HL-60/S4 treated with retinoic acid at 250 ng/mL for 4 days and 3 days (cell line): Measurements from ENCODE around the gene HMGA1.

Experiments
- in situ Hi-C: fragments of 300-500 bp; cut with MboI; formaldehyde crosslinking; loops from 2 replicates; pipeline ENCODE4 v1.7.0; 2022; ENCODE audit warnings: low sequenced_read_pairs

HMGA1 gene, protein sequence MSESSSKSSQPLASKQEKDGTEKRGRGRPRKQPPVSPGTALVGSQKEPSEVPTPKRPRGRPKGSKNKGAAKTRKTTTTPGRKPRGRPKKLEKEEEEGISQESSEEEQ

DNA sequence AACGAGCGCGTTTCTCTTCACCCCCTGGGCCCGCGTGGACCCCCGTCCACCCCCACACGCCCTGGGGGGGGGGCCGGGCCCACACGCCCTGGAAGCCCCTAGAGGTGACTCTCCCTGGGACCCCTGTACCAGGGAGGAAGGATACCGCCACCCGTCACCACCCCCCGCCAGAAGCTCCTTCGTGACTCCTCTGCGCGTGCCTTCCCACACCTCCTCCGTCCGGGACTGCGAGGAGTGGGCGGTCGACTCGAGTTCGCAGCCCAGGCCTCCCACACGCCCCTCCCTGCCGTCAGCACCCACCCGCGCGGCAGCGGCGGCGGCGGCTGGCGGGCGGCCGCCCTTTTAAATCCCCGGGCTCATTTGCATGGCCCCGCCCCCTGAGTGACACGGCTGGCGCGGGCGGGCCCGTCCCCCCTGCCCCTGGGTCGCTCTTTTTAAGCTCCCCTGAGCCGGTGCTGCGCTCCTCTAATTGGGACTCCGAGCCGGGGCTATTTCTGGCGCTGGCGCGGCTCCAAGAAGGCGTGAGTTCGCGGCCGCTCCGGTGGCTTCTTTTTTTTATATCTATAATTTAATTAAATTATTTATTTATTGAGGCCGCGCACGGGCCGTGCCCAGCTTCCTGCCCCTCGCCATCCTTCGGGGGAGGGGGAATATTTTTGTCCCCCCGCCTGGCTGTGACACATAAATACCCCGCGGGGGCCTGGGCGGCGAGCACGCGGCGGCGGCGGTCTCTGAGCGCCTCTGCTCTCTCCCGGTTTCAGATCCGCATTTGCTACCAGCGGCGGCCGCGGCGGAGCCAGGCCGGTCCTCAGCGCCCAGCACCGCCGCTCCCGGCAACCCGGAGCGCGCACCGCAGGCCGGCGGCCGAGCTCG, at the start of gene HMGA1:
TSS of gene HMGA1 (plus strand) at position 431 of the 873 bp plus-strand sequence. CDS start 3,908 bp downstream, outside the sequence.
- in situ Hi-C loops, result no loop called here

- in situ Hi-C loops, result no loop called here
Measured at GRCh38 chr6:34189806-34190503, 46.7 kb upstream of the HMGA1 start.

DNA sequence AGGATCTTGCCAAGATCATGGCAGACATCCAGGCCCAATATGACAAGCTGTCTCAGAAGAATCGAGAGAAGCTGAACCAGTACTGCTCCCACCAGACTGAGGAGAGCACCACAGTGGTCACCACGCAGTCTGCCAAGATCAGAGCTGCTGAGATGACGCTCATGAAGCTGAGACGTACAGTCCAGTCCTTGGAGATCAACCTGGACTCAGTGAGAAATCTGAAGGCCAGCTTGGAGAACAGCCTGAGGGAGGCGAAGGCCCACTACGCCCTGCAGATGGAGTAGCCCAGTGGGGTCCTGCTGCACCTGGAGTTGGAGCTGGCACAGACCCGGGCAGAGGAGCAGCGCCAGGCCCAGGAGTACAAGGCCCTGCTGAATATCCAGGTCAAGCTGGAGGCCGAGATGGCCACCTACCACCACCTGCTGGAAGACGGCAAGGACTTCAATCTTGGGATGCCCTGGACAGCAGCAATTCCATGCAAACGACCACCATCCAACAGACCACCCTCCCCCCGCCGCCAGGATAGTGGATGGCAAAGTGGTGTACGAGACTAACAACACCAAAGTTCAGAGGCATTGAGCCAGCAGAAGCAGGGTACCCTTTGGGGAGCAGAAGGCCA, 46.1 kb upstream of the HMGA1 start:
- in situ Hi-C loops, result no loop called here

- in situ Hi-C loops, result no loop called here
Measured at GRCh38 chr6:34194772-34195171, 41.9 kb upstream of the HMGA1 start.

DNA sequence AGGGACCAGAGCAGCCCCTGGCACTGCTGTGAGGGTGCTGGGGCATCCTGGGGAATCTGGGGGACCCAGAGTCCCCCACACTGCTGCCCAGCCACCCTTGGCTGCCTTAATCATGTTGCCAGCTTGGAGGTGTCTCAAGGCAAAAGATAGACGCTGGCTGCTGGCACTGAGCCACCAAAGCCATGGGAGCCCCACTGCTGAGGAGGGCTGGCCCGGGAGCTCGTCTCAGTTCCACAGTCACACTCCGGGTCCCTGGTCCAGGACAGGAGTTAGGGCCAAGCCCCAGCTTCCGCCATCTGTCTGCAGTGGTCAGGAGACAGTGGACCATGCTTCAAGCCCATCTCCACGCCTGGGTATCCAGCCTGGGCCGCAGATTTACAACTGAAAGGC, 41.0 kb upstream of the HMGA1 start:
- in situ Hi-C loops, result no loop called here

DNA sequence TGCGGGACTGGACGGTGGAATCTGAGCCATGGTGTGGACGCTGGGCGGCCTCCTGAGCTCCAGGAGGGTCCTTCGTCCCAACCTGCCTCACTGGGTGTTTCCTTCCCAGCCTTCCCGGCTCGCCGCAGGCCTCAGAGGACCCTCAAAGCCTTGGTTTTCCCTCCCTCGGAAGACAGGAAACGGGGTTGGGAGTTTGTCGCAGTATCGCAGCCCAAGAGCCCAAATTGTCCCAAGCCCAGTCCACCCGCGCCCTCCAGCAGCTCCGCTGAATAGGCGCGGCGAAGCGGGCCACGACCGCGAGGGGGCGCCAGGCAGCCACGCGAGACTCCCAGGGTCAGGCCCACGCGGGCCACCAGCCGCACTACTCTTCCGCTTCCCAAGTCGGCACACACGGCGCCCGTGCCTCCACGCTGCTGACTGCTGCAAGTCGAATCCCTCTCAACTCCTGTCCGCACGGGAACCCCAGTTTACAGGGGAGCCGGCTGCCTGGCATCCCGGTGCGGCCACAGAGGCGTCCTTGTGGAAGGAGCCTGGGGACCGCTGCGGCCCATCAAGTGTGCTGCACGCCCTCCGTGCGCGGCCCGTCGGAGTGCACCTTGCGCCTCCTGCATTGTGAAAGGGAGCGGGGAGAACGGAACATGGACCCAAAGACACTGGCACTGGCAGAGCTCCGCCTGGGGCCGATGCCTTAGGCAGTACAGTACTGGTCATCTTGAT, 40.4 kb upstream of the HMGA1 start:
- in situ Hi-C loops, result no loop called here

- in situ Hi-C loops, result no loop called here
Measured at GRCh38 chr6:34196833-34197195, 39.9 kb upstream of the HMGA1 start.

DNA sequence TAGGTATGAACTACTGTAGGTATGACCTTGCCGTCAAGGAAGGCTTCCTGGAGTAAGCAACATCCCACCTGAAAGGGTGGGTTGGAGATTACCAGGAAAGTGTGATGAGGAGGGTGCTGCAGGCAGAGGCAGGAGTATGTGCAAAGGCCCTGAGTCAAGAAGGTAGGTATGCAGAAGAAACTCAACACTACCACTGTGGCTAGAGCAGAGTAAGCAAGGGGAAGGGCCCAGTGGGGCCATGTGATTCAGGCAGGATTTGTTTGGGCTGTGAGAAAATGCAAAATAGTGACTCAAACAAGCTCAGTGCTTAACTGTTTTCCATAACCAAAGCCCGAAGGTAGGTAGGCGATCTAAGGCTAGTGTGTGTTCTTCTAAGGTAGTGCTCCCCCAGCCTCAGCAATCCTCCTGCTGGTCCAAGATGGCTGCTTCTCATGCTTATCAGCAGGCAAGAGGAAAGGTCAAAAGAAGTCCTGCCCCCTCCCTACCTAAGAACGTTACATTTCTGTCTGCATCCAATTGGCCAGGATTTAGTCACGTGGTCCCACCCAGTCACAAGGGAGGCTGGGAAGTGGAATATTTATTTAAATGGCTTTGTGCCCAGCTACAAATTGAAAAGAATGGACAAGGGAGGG, 36.2 kb upstream of the HMGA1 start:
- in situ Hi-C loops, result no loop called here

DNA sequence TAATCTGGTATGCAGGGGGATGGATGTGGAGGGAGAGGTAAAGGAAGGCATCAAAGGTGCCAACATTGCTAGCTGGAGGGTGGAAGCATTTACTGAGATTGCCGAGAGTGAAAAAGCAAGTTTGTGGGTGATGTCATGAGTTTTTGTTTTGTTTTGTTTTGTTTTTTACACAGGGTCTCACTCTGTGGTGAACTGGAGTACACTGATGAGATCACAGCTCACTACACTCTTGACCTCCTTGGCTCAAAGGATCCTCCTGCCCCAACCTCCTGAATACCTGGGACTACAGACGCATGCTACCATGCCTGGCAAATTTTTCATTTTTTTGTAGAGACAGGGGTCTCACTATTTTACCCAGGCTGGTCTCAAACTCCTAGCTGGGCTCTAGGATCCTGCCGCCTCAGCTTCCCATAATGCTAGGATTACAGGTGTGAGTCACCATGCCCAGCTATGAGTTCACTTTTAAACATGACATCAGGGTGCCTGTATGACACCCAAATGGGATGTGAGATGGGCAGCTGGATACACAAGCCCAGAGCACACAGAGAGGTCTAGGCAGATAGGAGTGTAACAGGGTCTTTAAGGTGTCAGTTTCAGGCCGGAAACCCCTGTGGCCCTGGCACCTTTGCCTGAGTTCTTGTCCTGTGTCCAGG, 35.1 kb upstream of the HMGA1 start:
- in situ Hi-C loops, result no loop called here

GRCh38 chr6:34202329-34203201, 34.1 kb upstream of the HMGA1 start:
- in situ Hi-C loops, result no loop called here

GRCh38 chr6:34204693-34205092, 32.0 kb upstream of the HMGA1 start:
- in situ Hi-C loops, result no loop called here

DNA sequence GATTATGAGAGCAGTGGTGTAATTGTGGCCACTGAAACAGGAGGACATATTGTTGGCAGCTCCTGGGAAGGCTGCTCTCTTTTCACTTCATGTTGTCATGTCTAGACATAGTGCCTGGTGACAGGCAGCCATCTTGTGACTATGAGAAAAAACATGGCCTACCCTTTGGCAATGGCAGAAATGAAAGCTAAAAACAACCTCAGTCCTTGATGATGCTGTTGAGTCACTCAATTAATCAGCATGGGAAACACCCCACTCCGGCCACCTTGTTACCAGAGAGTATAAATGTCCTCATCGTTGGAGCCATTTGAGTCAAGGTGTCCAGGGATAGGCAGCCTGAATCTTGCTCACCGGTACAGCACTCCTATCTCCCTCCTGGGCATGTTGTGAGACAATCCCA, 31.2 kb upstream of the HMGA1 start:
- in situ Hi-C loops, result no loop called here

- in situ Hi-C loops, result no loop called here
Measured at GRCh38 chr6:34205916-34206315, 30.8 kb upstream of the HMGA1 start.

- in situ Hi-C loops, result no loop called here
Measured at GRCh38 chr6:34206726-34207125, 29.9 kb upstream of the HMGA1 start.

- in situ Hi-C loops, result no loop called here
Measured at GRCh38 chr6:34207695-34208443, 28.8 kb upstream of the HMGA1 start.

GRCh38 chr6:34213772-34214171, 22.9 kb upstream of the HMGA1 start:
- in situ Hi-C loops, result no loop called here

- in situ Hi-C loops, result no loop called here
Measured at GRCh38 chr6:34218691-34219090, 18.0 kb upstream of the HMGA1 start.

DNA sequence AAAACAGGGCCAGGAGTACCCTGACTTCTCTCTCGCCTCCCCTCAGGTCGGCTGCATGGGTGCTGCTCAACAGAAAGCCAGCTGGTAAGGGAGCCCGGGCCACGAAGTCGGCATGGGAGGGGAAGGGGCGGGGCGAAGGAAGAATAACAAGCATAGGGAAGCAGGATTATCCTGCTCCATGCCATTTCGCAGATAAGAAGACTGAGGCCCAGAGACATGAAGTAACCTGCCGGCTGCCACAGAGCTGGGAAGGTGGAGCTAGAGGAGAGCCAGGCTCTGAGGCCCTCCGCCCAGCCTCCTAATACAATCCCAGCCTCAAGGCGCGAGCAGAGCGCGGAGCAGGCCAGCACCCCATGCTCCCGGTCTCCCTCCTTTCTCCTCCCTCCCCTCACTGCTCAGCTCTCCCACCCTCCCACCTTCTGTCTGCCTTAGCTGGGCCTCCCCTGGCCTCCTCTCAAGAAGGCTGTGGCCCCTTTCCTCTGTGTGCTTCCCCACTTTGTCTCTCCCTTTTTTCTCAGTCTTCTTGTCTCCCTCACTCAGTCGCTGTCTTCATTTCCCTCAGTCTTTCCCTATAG, 13.2 kb upstream of the HMGA1 start:
- in situ Hi-C loops, result no loop called here
